A204.1 (cell line): ENCODE measurements around the gene TBXT.

Experiments used
- FAIRE-seq: peaks from 2 replicates; lab custom pipeline; 2012; peaks lifted over from hg19 to GRCh38; lab: Jason Lieb, UNC

Gene TBXT

DNA sequence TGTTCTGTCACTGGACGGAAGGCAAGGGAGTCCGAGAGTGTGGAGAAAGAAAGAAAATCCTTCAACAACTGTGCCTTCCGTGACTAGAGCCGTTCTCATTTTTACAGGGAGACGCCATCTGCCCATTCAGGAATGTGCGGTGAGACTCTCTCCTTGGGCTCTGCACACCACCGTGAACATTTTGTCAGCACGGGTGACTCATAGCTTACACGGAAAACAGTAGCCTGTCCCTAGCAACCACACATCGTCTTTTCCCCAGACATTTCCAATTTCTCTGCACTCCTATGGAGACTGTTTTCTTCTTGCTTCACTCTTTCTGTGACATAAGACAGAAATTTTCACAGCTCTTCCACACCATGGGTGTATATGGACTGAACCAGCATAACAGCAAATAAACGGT is 55.1 kb downstream of the TBXT start:
- no peak for FAIRE-seq

DNA sequence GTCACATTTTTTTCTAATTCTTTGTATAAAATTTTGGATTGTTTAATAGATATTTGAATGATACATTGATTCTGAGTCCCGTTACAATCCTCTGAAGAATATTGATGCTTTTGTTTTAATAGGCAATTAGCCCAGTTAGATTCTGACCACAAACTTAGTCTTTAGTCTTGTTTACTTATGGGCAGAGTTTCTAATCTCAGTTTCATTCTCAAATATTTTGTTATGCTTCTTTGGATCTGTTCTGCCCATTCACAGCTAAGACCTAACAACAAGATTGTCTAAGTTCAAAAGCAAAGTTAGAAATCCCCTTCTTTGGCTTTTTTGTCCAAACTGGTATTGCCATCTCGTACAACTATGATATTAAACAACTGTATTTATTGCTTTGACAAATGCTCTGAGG is 58.0 kb downstream of the TBXT start:
- FAIRE-seq: no peak
